Measurements from ENCODE around the gene VSIG10L2.

GRCh38 chr11:125941267-125941618, 4.6 kb upstream of the VSIG10L2 start:
- TF ChIP-seq POLR2A (IDR thresholded peaks at IDR 0.05) (no peak), CTCF (IDR thresholded peaks at IDR 0.05) (no peak)
